Measurements from ENCODE around the gene PTPRN2. TPM values are rescaled to one million over a fixed set of nuclear protein-coding genes. Genes with fewer than 3 reads are reported as not detected.

Gene PTPRN2
- polyA plus RNA-seq, 1 of the 3 experiments (the other 2 are of a cell fraction), result 4.0 TPM

- no peak overlapping the region for H3K9ac ChIP-seq
- WGBS (ENCODE audit: low lambda C conversion rate), result 68% methylated on average over 8 of the region's 8 CpGs
- peaks cover 0 to 2% of the 10 kb centered on the region in 2 experiments; a peak in 1 of 4 replicates for H3K4me1 ChIP-seq (ENCODE audit: control insufficient read depth in 1 of 2, insufficient read depth in 2 of 2, low read depth in 1 of 2, low read length in 1 of 2)
- no peaks in the 10 kb centered on the region for H4K20me1 ChIP-seq (ENCODE audit: insufficient read depth)
- no peaks in the 10 kb centered on the region for H3K9me3 ChIP-seq
- H2AFZ ChIP-seq (ENCODE audit: low read depth), result no peak overlapping the region
- no peaks in the 10 kb centered on the region for H3K79me2 ChIP-seq (ENCODE audit: insufficient read depth)
- no peak for DNase-seq
- H3K27ac ChIP-seq (ENCODE audit: low read depth in 2 of 2, low read length in 1 of 2), result no peak overlapping the region
- H3K4me3 ChIP-seq (ENCODE audit: low read depth in 2 of 2, low read length in 1 of 2), result no peak overlapping the region
- no peak overlapping the region for H3K4me2 ChIP-seq
- no peaks in the 10 kb centered on the region for H3F3A ChIP-seq (replicated peaks; ENCODE audit: insufficient read depth)
- no peaks in the 10 kb centered on the region for H3K36me3 ChIP-seq (replicated peaks in 1 of 2; ENCODE audit: control insufficient read depth in 1 of 2, insufficient read depth in 2 of 2, low read length in 1 of 2)
- no peaks in the 10 kb centered on the region for H3K9me2 ChIP-seq
- ChIA-PET CTCF (interaction anchor here (0.8 to 1.3 kb wide), 2 partner anchors 12 to 23 kb away, joined by 3 to 4 read pairs; no protein-coding TSS in a partner anchor), POLR2A (no interaction called here)
- no peak for TF ChIP-seq JUND (IDR thresholded peaks at IDR 0.05)
- TF ChIP-seq MEF2A (IDR thresholded peaks at IDR 0.05; ENCODE audit: borderline replicate concordance, low read depth), result no peak
- no peak for TF ChIP-seq EZH2phosphoT487 (IDR thresholded peaks at IDR 0.05; ENCODE audit: borderline replicate concordance, low read depth)
- TF ChIP-seq POLR2AphosphoS5 (IDR thresholded peaks at IDR 0.05; ENCODE audit: low read depth, low read length), result no peak
- no peak for TF ChIP-seq ELF1 (IDR thresholded peaks at IDR 0.05)
- TF ChIP-seq TAF1 (IDR thresholded peaks at IDR 0.05; ENCODE audit: borderline replicate concordance, low read depth, low read length), result no peak
- no peak for TF ChIP-seq RXRA (IDR thresholded peaks at IDR 0.05; ENCODE audit: borderline replicate concordance, low read depth)
- TF ChIP-seq NRF1 (IDR thresholded peaks at IDR 0.05; ENCODE audit: low read depth, low read length), result no peak
- TF ChIP-seq USF2 (IDR thresholded peaks at IDR 0.05; ENCODE audit: borderline replicate concordance, low read depth, low read length), result no peak
- TF ChIP-seq FOXJ3 (CRISPR knock-in tag; IDR thresholded peaks at IDR 0.05), result no peak
- TF ChIP-seq, protein P1, sequence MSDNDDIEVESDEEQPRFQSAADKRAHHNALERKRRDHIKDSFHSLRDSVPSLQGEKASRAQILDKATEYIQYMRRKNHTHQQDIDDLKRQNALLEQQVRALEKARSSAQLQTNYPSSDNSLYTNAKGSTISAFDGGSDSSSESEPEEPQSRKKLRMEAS (IDR thresholded peaks at IDR 0.05; ENCODE audit: low read depth), result no peak
- no peak for TF ChIP-seq RCOR1 (IDR thresholded peaks at IDR 0.05; ENCODE audit: low read length)
- no peak for TF ChIP-seq SMC3 (IDR thresholded peaks at IDR 0.05; ENCODE audit: low read depth, low read length)
- no peaks in the 10 kb centered on the region for H3K27me3 ChIP-seq (ENCODE audit: insufficient read depth)
Measured at GRCh38 chr7:157497367-157497743, 1090.3 kb downstream of the PTPRN2 start.

DNA sequence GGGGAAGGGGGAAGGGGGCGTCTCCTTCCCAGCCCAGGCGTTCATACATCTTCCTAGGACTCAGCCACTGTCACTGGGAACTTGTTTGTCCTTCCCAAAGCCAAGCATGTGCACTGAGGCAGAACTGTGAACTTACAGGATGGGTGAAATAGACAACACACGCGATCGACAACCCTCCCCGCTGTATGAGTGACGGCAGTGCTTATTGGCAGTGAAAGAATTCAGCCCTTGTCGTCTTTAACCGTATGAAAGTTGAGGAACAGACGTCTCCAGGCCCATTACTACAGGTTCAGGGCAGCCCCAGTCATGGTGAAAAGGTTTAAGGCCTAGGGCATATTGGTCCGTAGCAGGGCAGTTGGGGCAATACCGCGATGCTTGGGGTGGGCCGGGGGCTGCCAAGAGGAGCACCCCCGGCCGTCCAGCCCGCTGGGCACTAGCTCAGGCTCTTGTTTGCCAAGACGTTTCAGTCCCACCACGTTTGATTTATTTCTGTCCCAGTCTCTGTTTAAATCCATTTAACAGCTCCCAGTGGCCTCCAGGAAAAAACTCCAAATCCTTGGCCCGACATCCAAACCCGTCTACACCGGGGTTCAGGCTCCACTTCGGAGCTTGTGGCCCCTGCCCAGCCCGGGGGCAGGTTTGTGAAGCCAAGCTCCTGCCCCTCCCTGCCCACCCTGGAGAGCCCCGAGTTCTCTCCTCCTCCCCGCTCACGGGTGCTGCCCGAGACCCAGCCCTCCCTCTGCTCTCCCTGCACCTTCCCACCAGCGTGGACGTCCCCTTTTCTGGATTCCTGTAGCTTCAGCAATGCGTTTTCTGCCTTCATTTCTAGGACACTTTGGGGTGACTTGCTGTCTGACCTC is 1091.0 kb downstream of the PTPRN2 start:
- H3K9ac ChIP-seq, result no peak overlapping the region
- H3K4me3 ChIP-seq (ENCODE audit: low read depth in 2 of 2, low read length in 1 of 2), result no peak overlapping the region
- ChIA-PET CTCF (interaction anchor here (0.8 to 1.3 kb wide), 2 partner anchors 11 to 22 kb away, joined by 3 to 4 read pairs; no protein-coding TSS in a partner anchor), POLR2A (no interaction called here)
- no peak for DNase-seq
- H2AFZ ChIP-seq (ENCODE audit: low read depth), result no peak overlapping the region
- WGBS (ENCODE audit: low lambda C conversion rate), result 48% methylated on average over 31 of the region's 31 CpGs
- no peaks in the 10 kb centered on the region for H3K9me2 ChIP-seq
- H3K4me1 ChIP-seq (ENCODE audit: control insufficient read depth in 1 of 2, insufficient read depth in 2 of 2, low read depth in 1 of 2, low read length in 1 of 2), result peaks cover 0 to 2% of the 10 kb centered on the region in 2 experiments; a peak in 1 of 4 replicates
- H3K4me2 ChIP-seq, result no peak overlapping the region
- H3K79me2 ChIP-seq (ENCODE audit: insufficient read depth), result no peaks in the 10 kb centered on the region
- H3F3A ChIP-seq (replicated peaks; ENCODE audit: insufficient read depth), result no peaks in the 10 kb centered on the region
- H3K27me3 ChIP-seq (ENCODE audit: insufficient read depth), result no peaks in the 10 kb centered on the region
- no peaks in the 10 kb centered on the region for H3K36me3 ChIP-seq (replicated peaks in 1 of 2; ENCODE audit: control insufficient read depth in 1 of 2, insufficient read depth in 2 of 2, low read length in 1 of 2)
- no peak overlapping the region for H3K27ac ChIP-seq (ENCODE audit: low read depth in 2 of 2, low read length in 1 of 2)
- H3K9me3 ChIP-seq, result no peaks in the 10 kb centered on the region
- no peaks in the 10 kb centered on the region for H4K20me1 ChIP-seq (ENCODE audit: insufficient read depth)
- TF ChIP-seq RFX5 (IDR thresholded peaks at IDR 0.05; ENCODE audit: low read length) (no peak), TAF1 (IDR thresholded peaks at IDR 0.05; ENCODE audit: borderline replicate concordance, low read depth, low read length) (no peak), RXRA (IDR thresholded peaks at IDR 0.05; ENCODE audit: borderline replicate concordance, low read depth) (no peak), USF2 (IDR thresholded peaks at IDR 0.05; ENCODE audit: borderline replicate concordance, low read depth, low read length) (no peak), EZH2phosphoT487 (IDR thresholded peaks at IDR 0.05; ENCODE audit: borderline replicate concordance, low read depth) (no peak), SMC3 (IDR thresholded peaks at IDR 0.05; ENCODE audit: low read depth, low read length) (no peak), GABPA (IDR thresholded peaks at IDR 0.05; ENCODE audit: low read depth) (no peak), YY1 (IDR thresholded peaks at IDR 0.05; ENCODE audit: low read depth) (no peak), TCF12 (IDR thresholded peaks at IDR 0.05) (no peak), ZBTB33 (IDR thresholded peaks at IDR 0.05; ENCODE audit: borderline replicate concordance, low read depth) (no peak), REST (IDR thresholded peaks at IDR 0.05; ENCODE audit: low read depth, low read length) (no peak)
